HG03103 (cell line): Measurements from ENCODE around the gene PRKD1.

Experiments
- ATAC-seq: cut with Tn5 transposase; IDR thresholded peaks from one replicate; pipeline ENCODE4 v1.9.1; 2021; ENCODE audit warnings: low read depth; ENCODE audit not compliant: unreplicated experiment

The PRKD1 gene

GRCh38 chr14:29927376-29928116, at the start of gene PRKD1:
Gene PRKD1, minus strand, starts transcription at chr14:29927847.
- peak; percentile 51 for ATAC-seq

- ATAC-seq, result no peak
Measured at GRCh38 chr14:29971101-29971500, 43.5 kb upstream of the PRKD1 start.

- no peak for ATAC-seq
Measured at GRCh38 chr14:29955087-29955486, 27.4 kb upstream of the PRKD1 start.

- no peak for ATAC-seq
Measured at GRCh38 chr14:29953501-29953900, 25.9 kb upstream of the PRKD1 start.

- ATAC-seq, result no peak
Measured at GRCh38 chr14:29944091-29944490, 16.4 kb upstream of the PRKD1 start.

GRCh38 chr14:29941401-29941800, 13.8 kb upstream of the PRKD1 start:
- ATAC-seq, result no peak

GRCh38 chr14:29940482-29940881, 12.8 kb upstream of the PRKD1 start:
- no peak for ATAC-seq

GRCh38 chr14:29937116-29937515, 9.5 kb upstream of the PRKD1 start:
- ATAC-seq, result no peak

GRCh38 chr14:29930283-29930682, 2.6 kb upstream of the PRKD1 start:
- ATAC-seq, result no peak

- no peak for ATAC-seq
Measured at GRCh38 chr14:29928117-29928640, 532 bp upstream of the PRKD1 start.

- peak; percentile 29 for ATAC-seq
Measured at GRCh38 chr14:29926701-29927375, 809 bp downstream of the PRKD1 start.

GRCh38 chr14:29926228-29926627, 1.4 kb downstream of the PRKD1 start:
- no peak for ATAC-seq

GRCh38 chr14:29925736-29926135, 1.9 kb downstream of the PRKD1 start:
- ATAC-seq, result no peak

- no peak for ATAC-seq
Measured at GRCh38 chr14:29925101-29925722, 2.4 kb downstream of the PRKD1 start.

- no peak for ATAC-seq
Measured at GRCh38 chr14:29919845-29920244, 7.8 kb downstream of the PRKD1 start.

- ATAC-seq, result no peak
Measured at GRCh38 chr14:29918981-29919380, 8.7 kb downstream of the PRKD1 start.

- no peak for ATAC-seq
Measured at GRCh38 chr14:29913566-29913965, 14.1 kb downstream of the PRKD1 start.

GRCh38 chr14:29911810-29912209, 15.8 kb downstream of the PRKD1 start:
- no peak for ATAC-seq

- ATAC-seq, result no peak
Measured at GRCh38 chr14:29908652-29909577, 18.7 kb downstream of the PRKD1 start.

- no peak for ATAC-seq
Measured at GRCh38 chr14:29906256-29906870, 21.3 kb downstream of the PRKD1 start.
